SK-N-MC (cell line): Measurements from ENCODE around the gene PLEKHM1.

ENCODE experiments used
- EZH2 ChIP-seq: fragments of 200-600 bp; sonication (generic); IDR thresholded peaks from one replicate; pipeline ENCODE4 v1.6.1; 2017; ENCODE audit warnings: antibody characterized with exemption
- FOXP2 ChIP-seq: optimal IDR thresholded peaks from 2 replicates; pipeline ENCODE3; 2011; ENCODE audit warnings: mild to moderate bottlenecking, moderate library complexity; ENCODE audit not compliant: insufficient read depth; ENCODE audit errors: extremely low read length, control extremely low read depth
- POLR2AphosphoS5 ChIP-seq: IDR thresholded peaks from 2 replicates; pipeline ENCODE4 v1.6.1; 2012; ENCODE audit warnings: mild to moderate bottlenecking, low read depth, low read length, borderline replicate concordance

DNA sequence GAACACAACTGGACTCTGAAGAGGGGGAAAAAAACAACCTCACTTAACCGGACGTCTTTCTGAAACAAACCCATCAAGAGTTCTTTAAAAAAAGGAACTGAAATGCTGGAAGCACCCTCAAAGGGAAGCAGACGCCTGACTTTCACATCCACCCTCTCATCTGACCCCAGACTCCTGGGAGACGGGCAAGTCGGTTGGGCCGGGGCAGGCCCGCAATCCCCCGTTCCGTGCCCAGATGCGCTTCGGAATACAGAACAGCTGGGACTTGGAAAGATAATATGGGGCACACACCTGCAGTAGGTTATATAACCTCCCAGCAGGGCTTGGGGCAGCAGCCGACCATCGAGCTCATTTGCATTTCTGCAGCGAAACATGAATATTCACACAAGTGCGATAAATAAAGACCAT, 61.6 kb downstream of the PLEKHM1 start:
- TF ChIP-seq POLR2AphosphoS5 (no peak), EZH2 (no peak), FOXP2 (no peak)
